ENCODE results near the gene TMA7. TPM values are rescaled to one million over a fixed set of nuclear protein-coding genes. Genes with fewer than 3 reads are reported as not detected.

TMA7 gene
- polyA plus RNA-seq, 1 experiment, result 53.8 TPM

DNA sequence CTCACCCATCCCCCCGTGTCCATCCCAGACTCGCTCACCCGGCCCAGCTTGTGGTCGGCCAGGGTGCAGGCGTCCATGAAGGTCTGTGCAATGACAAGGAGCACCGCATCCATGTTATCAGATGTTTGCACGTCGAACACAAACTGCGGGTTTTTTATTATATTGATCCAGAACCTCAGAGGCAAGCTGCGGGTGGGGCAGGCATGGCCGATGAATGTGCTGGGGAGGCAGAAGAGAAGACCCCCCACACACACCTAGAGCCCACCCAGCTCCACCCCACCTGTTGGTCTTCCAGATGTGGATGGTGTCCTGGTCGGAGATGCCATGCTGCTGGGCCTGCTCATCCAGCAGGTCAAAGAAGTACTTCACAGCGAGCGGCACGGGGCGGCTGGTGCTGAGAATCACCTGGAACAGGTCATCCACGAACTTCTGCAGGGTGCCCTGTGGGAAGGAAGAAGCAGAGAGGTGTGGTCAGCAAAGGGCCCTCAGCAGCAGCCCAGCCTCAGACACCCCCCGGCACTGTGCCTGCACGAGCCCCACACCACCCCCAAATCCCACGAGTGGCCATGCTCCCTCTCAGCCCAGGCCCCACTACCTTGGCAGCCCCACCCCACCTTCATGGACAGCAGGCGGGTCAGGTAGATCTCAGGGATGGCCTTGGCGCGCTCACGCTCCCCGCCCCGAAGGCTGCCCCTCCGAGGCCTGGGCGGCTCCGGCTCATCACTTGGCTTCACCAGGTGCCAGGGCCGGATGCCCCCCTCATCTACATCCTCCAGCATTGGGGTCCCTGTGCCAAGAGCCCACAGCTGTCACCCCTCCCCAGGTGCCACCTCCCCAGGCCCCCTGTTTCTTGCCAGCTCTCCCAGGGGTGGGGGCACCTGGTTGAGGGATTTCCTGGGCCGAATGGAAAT lies 30.5 kb upstream of the TMA7 start:
- Histone ChIP-seq H3K36me3 (ENCODE audit: control insufficient read depth, insufficient read depth, low read length) (peaks cover 36% of the 10 kb centered on the region), H3K27me3 (ENCODE audit: control insufficient read depth, insufficient read depth, low read length) (no peaks in the 10 kb centered on the region), H3K4me3 (ENCODE audit: low read depth, low read length) (no peak overlapping the region)
- CTCF ChIA-PET, result interaction anchor here (1.2 to 4.8 kb wide), 3 partner anchors 24 to 136 kb away, joined by 3 to 37 read pairs (median 7); no protein-coding TSS in a partner anchor
- TF ChIP-seq, protein P1, sequence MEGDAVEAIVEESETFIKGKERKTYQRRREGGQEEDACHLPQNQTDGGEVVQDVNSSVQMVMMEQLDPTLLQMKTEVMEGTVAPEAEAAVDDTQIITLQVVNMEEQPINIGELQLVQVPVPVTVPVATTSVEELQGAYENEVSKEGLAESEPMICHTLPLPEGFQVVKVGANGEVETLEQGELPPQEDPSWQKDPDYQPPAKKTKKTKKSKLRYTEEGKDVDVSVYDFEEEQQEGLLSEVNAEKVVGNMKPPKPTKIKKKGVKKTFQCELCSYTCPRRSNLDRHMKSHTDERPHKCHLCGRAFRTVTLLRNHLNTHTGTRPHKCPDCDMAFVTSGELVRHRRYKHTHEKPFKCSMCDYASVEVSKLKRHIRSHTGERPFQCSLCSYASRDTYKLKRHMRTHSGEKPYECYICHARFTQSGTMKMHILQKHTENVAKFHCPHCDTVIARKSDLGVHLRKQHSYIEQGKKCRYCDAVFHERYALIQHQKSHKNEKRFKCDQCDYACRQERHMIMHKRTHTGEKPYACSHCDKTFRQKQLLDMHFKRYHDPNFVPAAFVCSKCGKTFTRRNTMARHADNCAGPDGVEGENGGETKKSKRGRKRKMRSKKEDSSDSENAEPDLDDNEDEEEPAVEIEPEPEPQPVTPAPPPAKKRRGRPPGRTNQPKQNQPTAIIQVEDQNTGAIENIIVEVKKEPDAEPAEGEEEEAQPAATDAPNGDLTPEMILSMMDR (IDR thresholded peaks at IDR 0.05; ENCODE audit: insufficient read depth, low read depth, low read length), result no peak
- POLR2A ChIA-PET, result no interaction called here
- no peak for DNase-seq (ENCODE audit: low read depth)

GRCh38 chr3:48410205-48411040 lies 29.6 kb upstream of the TMA7 start:
- Histone ChIP-seq H3K36me3 (ENCODE audit: control insufficient read depth, insufficient read depth, low read length) (peaks cover 39% of the 10 kb centered on the region), H3K27me3 (ENCODE audit: control insufficient read depth, insufficient read depth, low read length) (no peaks in the 10 kb centered on the region), H3K4me3 (ENCODE audit: low read depth, low read length) (no peak overlapping the region)
- ChIA-PET POLR2A (no interaction called here), CTCF (interaction anchor here (1.2 to 4.8 kb wide), 2 partner anchors 23 to 26 kb away, joined by 3 to 37 read pairs; no protein-coding TSS in a partner anchor)
- no peak for DNase-seq (ENCODE audit: low read depth)
- TF ChIP-seq, protein P1 (IDR thresholded peaks at IDR 0.05; ENCODE audit: insufficient read depth, low read depth, low read length), result no peak

- TF ChIP-seq, protein P1 (IDR thresholded peaks at IDR 0.05; ENCODE audit: insufficient read depth, low read depth, low read length), result no peak
- CTCF ChIA-PET, result interaction anchor here (1.1 to 1.2 kb wide), 2 partner anchors 11 to 23 kb away, joined by 3 to 4 read pairs; no protein-coding TSS in a partner anchor
- POLR2A ChIA-PET, result no interaction called here
Observed at GRCh38 chr3:48411041-48411588, 28.9 kb upstream of the TMA7 start.

GRCh38 chr3:48411606-48412374 lies 28.3 kb upstream of the TMA7 start:
- DNase-seq (ENCODE audit: low read depth), result no peak
- TF ChIP-seq, protein P1 (IDR thresholded peaks at IDR 0.05; ENCODE audit: insufficient read depth, low read depth, low read length), result no peak
- Histone ChIP-seq H3K27me3 (ENCODE audit: control insufficient read depth, insufficient read depth, low read length) (no peaks in the 10 kb centered on the region), H3K4me3 (ENCODE audit: low read depth, low read length) (no peak overlapping the region), H3K36me3 (ENCODE audit: control insufficient read depth, insufficient read depth, low read length) (peaks cover 42% of the 10 kb centered on the region)
- ChIA-PET CTCF (interaction anchor here (1.1 kb wide), 1 partner anchor 11 kb away, joined by 4 read pairs; no protein-coding TSS in a partner anchor), POLR2A (no interaction called here)

More at GRCh38 chr3:48411041-48411588, 28.9 kb upstream of the TMA7 start:
- H3K36me3 ChIP-seq (ENCODE audit: control insufficient read depth, insufficient read depth, low read length), result peaks cover 40% of the 10 kb centered on the region
- no peak overlapping the region for H3K4me3 ChIP-seq (ENCODE audit: low read depth, low read length)
- no peaks in the 10 kb centered on the region for H3K27me3 ChIP-seq (ENCODE audit: control insufficient read depth, insufficient read depth, low read length)
- DNase-seq (ENCODE audit: low read depth), result no peak

Measured in BJ (cell line).